IMR-90 (cell line): Measurements from ENCODE around the gene CLMP. TPM values are rescaled to one million over a fixed set of nuclear protein-coding genes. Genes with fewer than 3 reads are reported as not detected.
A peak's percentile ranks its signal among the peaks of the same experiment; 100 is the strongest.

Source experiments
- ATAC-seq: fragments of 200-7000 bp; cut with Tn5 transposase; 2 replicates; pipeline ENCODE4 v1.9.1; 2020; ENCODE audit warnings: low read depth, mild to moderate bottlenecking, moderate library complexity
- BruUV-seq: library from RNA; stranded (reverse); fragments of 400-500 nt; replicated peaks from 2 replicates; lab custom pipeline; 2021; lab: Mats Ljungman, UMichigan
- CTCF ChIA-PET: fragments of 300-600 bp; formaldehyde crosslinking; extraction: SDS; loops from one replicate; lab custom pipeline; 2021; ENCODE audit warnings: antibody characterized with exemption; lab: Yijun Ruan, JAX
- POLR2A ChIA-PET: fragments of 300-600 bp; sonication (Branson Sonifier 250); formaldehyde crosslinking; loops from one replicate; lab custom pipeline; 2022; ENCODE audit warnings: antibody characterized with exemption; ENCODE audit not compliant: unreplicated experiment; lab: Charles Lee
- DNase-seq: peaks from one replicate; pipeline ENCODE4 v3.0.0; 2013
- H2AFZ ChIP-seq: replicated peaks from 2 replicates; pipeline ENCODE3; 2013; ENCODE audit warnings: low read length, mild to moderate bottlenecking; ENCODE audit not compliant: poor library complexity
- H2AK5ac ChIP-seq: 2 replicates; pipeline ENCODE4 v1.6.1; 2013; ENCODE audit warnings: low read depth, low read length, inconsistent platforms
- H2AK9ac ChIP-seq: replicated peaks from 2 replicates; pipeline ENCODE3; 2013; ENCODE audit warnings: mild to moderate bottlenecking, low read depth, low read length, moderate library complexity; ENCODE audit not compliant: poor library complexity
- H2BK120ac ChIP-seq: 2 replicates; pipeline ENCODE4 v1.6.1; 2013; ENCODE audit warnings: low read depth, low read length, inconsistent platforms
- H2BK15ac ChIP-seq: 3 replicates; pipeline ENCODE4 v1.6.1; 2013; ENCODE audit warnings: low read depth, low read length, inconsistent platforms
- H2BK20ac ChIP-seq: 2 replicates; pipeline ENCODE4 v1.6.1; 2013; ENCODE audit warnings: low read depth, mild to moderate bottlenecking, inconsistent platforms, low read length, moderate library complexity
- H2BK5ac ChIP-seq: 2 replicates; pipeline ENCODE4 v1.6.1; 2013; ENCODE audit warnings: mild to moderate bottlenecking, low read depth, low read length, inconsistent platforms; ENCODE audit not compliant: poor library complexity, severe bottlenecking
- H3K14ac ChIP-seq: replicated peaks from 2 replicates; pipeline ENCODE4 v1.6.1; 2013; ENCODE audit warnings: low read depth, low read length, inconsistent platforms
- H3K18ac ChIP-seq: 2 replicates; pipeline ENCODE4 v1.6.1; 2013; ENCODE audit warnings: low read depth, low read length, control low read depth
- H3K23ac ChIP-seq: 2 replicates; pipeline ENCODE4 v1.6.1; 2013; ENCODE audit warnings: low read depth, low read length, inconsistent platforms
- H3K27ac ChIP-seq: 2 replicates; pipeline ENCODE4 v1.5.1; 2013; ENCODE audit warnings: mild to moderate bottlenecking, control low read depth, low read length; ENCODE audit not compliant: insufficient read depth
- H3K27me3 ChIP-seq: 2 replicates; pipeline ENCODE4 v1.6.1; 2013; ENCODE audit warnings: low read length; ENCODE audit not compliant: control insufficient read depth, insufficient read depth
- H3K36me3 ChIP-seq: 2 replicates; pipeline ENCODE4 v1.6.1; 2013; ENCODE audit warnings: low read length, mixed read lengths; ENCODE audit not compliant: control insufficient read depth, insufficient read depth
- H3K4ac ChIP-seq: 2 replicates; pipeline ENCODE4 v1.6.1; 2013; ENCODE audit warnings: low read depth, low read length, inconsistent platforms
- H3K4me1 ChIP-seq: 2 replicates; pipeline ENCODE4 v1.6.1; 2013; ENCODE audit warnings: low read length, mixed read lengths; ENCODE audit not compliant: control insufficient read depth, insufficient read depth
- H3K4me2 ChIP-seq: 2 replicates; pipeline ENCODE4 v1.6.1; 2013; ENCODE audit warnings: low read depth, mild to moderate bottlenecking, control low read depth, low read length, moderate library complexity
- H3K4me3 ChIP-seq: 2 replicates; pipeline ENCODE4 v1.5.1; 2013; ENCODE audit warnings: low read depth, mild to moderate bottlenecking, control low read depth, low read length, moderate library complexity; ENCODE audit not compliant: insufficient read depth
- H3K56ac ChIP-seq: 2 replicates; pipeline ENCODE4 v1.6.1; 2013; ENCODE audit warnings: low read length, inconsistent platforms; ENCODE audit not compliant: insufficient read depth; ENCODE audit errors: extremely low read depth
- H3K79me1 ChIP-seq, 2 experiments: 2 replicates each; pipeline ENCODE4 v1.6.1; 2013; ENCODE audit warnings: low read length in 2 of 2, inconsistent platforms in 1 of 2, low read depth in 1 of 2
- H3K9ac ChIP-seq: 2 replicates; pipeline ENCODE4 v1.6.1; 2013; ENCODE audit warnings: low read depth, low read length, control low read depth
- H3K9me1 ChIP-seq: 2 replicates; pipeline ENCODE4 v1.6.1; 2013; ENCODE audit warnings: low read length, inconsistent platforms; ENCODE audit not compliant: insufficient read depth
- H3K9me3 ChIP-seq: 2 replicates; pipeline ENCODE4 v1.6.1; 2013; ENCODE audit warnings: low read length; ENCODE audit not compliant: control insufficient read depth, insufficient read depth
- H4K20me1 ChIP-seq: 2 replicates; pipeline ENCODE4 v1.6.1; 2013; ENCODE audit warnings: low read length, inconsistent platforms; ENCODE audit not compliant: insufficient read depth
- H4K5ac ChIP-seq: 2 replicates; pipeline ENCODE4 v1.6.1; 2013; ENCODE audit warnings: mild to moderate bottlenecking, low read depth, low read length, control low read depth
- H4K8ac ChIP-seq, 2 experiments: 2 replicates each; pipeline ENCODE4 v1.6.1; 2013; ENCODE audit warnings: low read depth in 2 of 2, low read length in 2 of 2, control low read depth in 1 of 2, inconsistent platforms in 1 of 2
- H4K91ac ChIP-seq: 2 replicates; pipeline ENCODE4 v1.6.1; 2013; ENCODE audit warnings: low read depth, low read length, inconsistent platforms; ENCODE audit not compliant: insufficient read depth
- CHD1 ChIP-seq: IDR thresholded peaks from 2 replicates; pipeline ENCODE4 v1.6.1; 2012; ENCODE audit warnings: low read depth, low read length, improper control_type of control experiment
- MAFK ChIP-seq: IDR thresholded peaks from 2 replicates; pipeline ENCODE4 v1.6.1; 2012; ENCODE audit warnings: low read depth, low read length, improper control_type of control experiment
- MAZ ChIP-seq: IDR thresholded peaks from 2 replicates; pipeline ENCODE4 v1.6.1; 2012; ENCODE audit warnings: low read depth, mild to moderate bottlenecking, low read length, improper control_type of control experiment, moderate library complexity, borderline replicate concordance
- NFE2L2 ChIP-seq: fragments of 150-350 bp; IDR thresholded peaks from 2 replicates; pipeline ENCODE4 v1.6.1; 2016; ENCODE audit warnings: low read depth, mild to moderate bottlenecking, low read length
- RAD21 ChIP-seq: IDR thresholded peaks from 2 replicates; pipeline ENCODE4 v1.6.1; 2012; ENCODE audit warnings: low read length, improper control_type of control experiment
- RFX5 ChIP-seq: IDR thresholded peaks from 2 replicates; pipeline ENCODE4 v1.8.0; 2012; ENCODE audit warnings: low read depth, mild to moderate bottlenecking, low read length, moderate library complexity
- SMC3 ChIP-seq: fragments of 150-350 bp; IDR thresholded peaks from 2 replicates; pipeline ENCODE4 v1.6.1; 2016; ENCODE audit warnings: low read depth, mild to moderate bottlenecking, antibody characterized with exemption, low read length, moderate library complexity
- WGBS, 2 experiments: methylation state at CpG; one replicate each; pipeline versions ENCODE4 v1.1.5 to v1.1.7; 2013; ENCODE audit warnings: missing lambda C conversion rate in 2 of 2; ENCODE audit not compliant: insufficient read length in 1 of 2; ENCODE audit errors: extremely low coverage in 2 of 2; 5-methylcytosine and 5-hydroxymethylcytosine counted together
- dilution Hi-C: fragments of 300-500 bp; cut with HindIII; formaldehyde crosslinking; loops from one replicate; pipeline ENCODE4 v1.14.3; 2018; ENCODE audit warnings: low sequenced_read_pairs; ENCODE audit not compliant: unreplicated experiment
- in situ Hi-C: fragments of 300-500 bp; cut with MboI; formaldehyde crosslinking; loops from 3 replicates; pipeline ENCODE4 v1.14.3; 2019; ENCODE audit warnings: low sequenced_read_pairs, inconsistent platforms, mixed read lengths
- intact Hi-C: fragments of 100-400 bp; cut with micrococcal nuclease; formaldehyde crosslinking; loops from 2 replicates; pipeline ENCODE4 v1.10.0; 2022
- polyA plus RNA-seq, 3 experiments: library from polyadenylated mRNA; depleted of rRNA; stranded (reverse); fragments of >200 nt; gene quantifications; 2 replicates each; pipeline ENCODE4 v1.2.3, GENCODE V29; 2012; ENCODE audit warnings: low replicate concordance in 1 of 3
- total RNA-seq: library from RNA; depleted of rRNA; stranded (reverse); fragments of >200 nt; gene quantifications from 2 replicates; pipeline ENCODE4 v1.2.3, GENCODE V29; 2012
- TF ChIP-seq, protein P1 (sequence below): fragments of 150-350 bp; IDR thresholded peaks from 2 replicates; pipeline ENCODE4 v1.6.1; 2017; ENCODE audit warnings: mild to moderate bottlenecking, antibody characterized with exemption, low read length, low read depth
- TF ChIP-seq, protein P2 (sequence below): fragments of 150-350 bp; IDR thresholded peaks from 2 replicates; pipeline ENCODE4 v1.6.1; 2016; ENCODE audit warnings: low read depth, mild to moderate bottlenecking, low read length, moderate library complexity, borderline replicate concordance

The CLMP gene
- total and polyA plus RNA-seq, 2 of the 4 experiments (the other 2 are of a cell fraction) = 54.7 to 95.7 TPM

DNA sequence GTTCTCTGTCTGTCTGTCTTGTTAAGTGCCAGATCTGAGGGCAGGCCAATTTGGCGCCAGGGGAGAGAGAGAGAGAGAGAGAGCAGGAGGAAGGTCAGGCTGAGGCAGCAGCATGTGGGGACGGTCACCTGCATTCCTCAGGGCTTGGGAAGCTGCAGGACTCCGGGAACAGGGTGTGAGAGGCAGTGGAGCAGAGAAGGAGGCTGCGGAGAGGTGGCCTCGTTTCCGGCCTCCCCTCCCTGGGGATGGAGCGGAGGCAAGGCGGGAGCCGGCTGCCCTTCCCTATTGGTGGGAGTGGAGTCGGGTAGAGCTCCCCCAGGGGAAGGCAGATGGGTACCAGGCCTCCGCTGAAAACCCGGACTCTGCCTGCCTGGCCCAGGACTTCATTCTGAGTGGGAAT, 9.7 kb downstream of the CLMP start:
- Histone ChIP-seq H3K9me1 (peaks cover 49% of the 10 kb centered on the region), H3K14ac (0 out of 2 replicates have a peak overlapping the region, but pooled peaks have one; percentile 57), H3K4me1 (peaks cover 53% of the 10 kb centered on the region), H3K36me3 (peaks cover 68% of the 10 kb centered on the region), H2BK20ac (no peak overlapping the region), H3K4me2 (no peak overlapping the region), H2AFZ (no peak overlapping the region), H3K23ac (no peak overlapping the region), H2BK15ac (no peak overlapping the region; the same call in 2 of the 3 replicates), H2BK5ac (no peak overlapping the region), H3K56ac (no peak overlapping the region), H3K18ac (no peak overlapping the region), H3K4me3 (no peak overlapping the region), H3K9me3 (no peaks in the 10 kb centered on the region), H3K27ac (peak overlapping the region; percentile 3; the same call in 1 of the 2 replicates), H2AK9ac (peak overlapping the region; percentile 6), H4K20me1 (peaks cover 66% of the 10 kb centered on the region), H2BK120ac (no peak overlapping the region), H2AK5ac (peak overlapping the region; percentile 73; the same call in 1 of the 2 replicates), H3K9ac (no peak overlapping the region), H4K91ac (no peak overlapping the region; the same call in 1 of the 2 replicates), H4K5ac (no peak overlapping the region; the same call in 1 of the 2 replicates), H3K79me1 (peaks cover 29 to 83% of the 10 kb centered on the region in 2 experiments), H3K27me3 (no peaks in the 10 kb centered on the region), H3K4ac (peak overlapping the region; percentile 66; the same call in 1 of the 2 replicates), H4K8ac (0 out of 4 replicates have a peak overlapping the region, but pooled peaks of 1 of the 2 experiments have one; percentile 7)
- TF ChIP-seq NFE2L2 (no peak), RFX5 (no peak), MAFK (no peak), RAD21 (no peak), SMC3 (no peak), CHD1 (no peak), MAZ (no peak)
- TF ChIP-seq, protein P1, sequence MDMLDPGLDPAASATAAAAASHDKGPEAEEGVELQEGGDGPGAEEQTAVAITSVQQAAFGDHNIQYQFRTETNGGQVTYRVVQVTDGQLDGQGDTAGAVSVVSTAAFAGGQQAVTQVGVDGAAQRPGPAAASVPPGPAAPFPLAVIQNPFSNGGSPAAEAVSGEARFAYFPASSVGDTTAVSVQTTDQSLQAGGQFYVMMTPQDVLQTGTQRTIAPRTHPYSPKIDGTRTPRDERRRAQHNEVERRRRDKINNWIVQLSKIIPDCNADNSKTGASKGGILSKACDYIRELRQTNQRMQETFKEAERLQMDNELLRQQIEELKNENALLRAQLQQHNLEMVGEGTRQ = no peak
- TF ChIP-seq, protein P2, sequence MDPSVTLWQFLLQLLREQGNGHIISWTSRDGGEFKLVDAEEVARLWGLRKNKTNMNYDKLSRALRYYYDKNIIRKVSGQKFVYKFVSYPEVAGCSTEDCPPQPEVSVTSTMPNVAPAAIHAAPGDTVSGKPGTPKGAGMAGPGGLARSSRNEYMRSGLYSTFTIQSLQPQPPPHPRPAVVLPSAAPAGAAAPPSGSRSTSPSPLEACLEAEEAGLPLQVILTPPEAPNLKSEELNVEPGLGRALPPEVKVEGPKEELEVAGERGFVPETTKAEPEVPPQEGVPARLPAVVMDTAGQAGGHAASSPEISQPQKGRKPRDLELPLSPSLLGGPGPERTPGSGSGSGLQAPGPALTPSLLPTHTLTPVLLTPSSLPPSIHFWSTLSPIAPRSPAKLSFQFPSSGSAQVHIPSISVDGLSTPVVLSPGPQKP = no peak
- BruUV-seq = no TSS peak
- POLR2A ChIA-PET = no interaction called here
- dilution Hi-C loops (no loop called here), intact Hi-C loops (no loop called here), in situ Hi-C loops (loop anchor here (25.0 kb wide), 2 partner anchors 498 to 998 kb away; no protein-coding TSS in a partner anchor)
- CTCF ChIA-PET = interaction anchor here (1.5 kb wide), 1 partner anchor 18 kb away, joined by 4 read pairs; no protein-coding TSS in a partner anchor
- WGBS, 2 experiments = 94% methylated on average over 3 of the region's 12 CpGs; no CpG with 5 or more reads in 1 of the 2 experiments
- no peak for DNase-seq
- ATAC-seq = no peak
